Measurements from ENCODE around the gene SPDYE3.
"Not testable (repeated sequence)": the region's sequence is repeated elsewhere in the genome, so short reads cannot be mapped to it uniquely, and the experiment has no call there.

GRCh38 chr7:100352230-100352781, 44.8 kb downstream of the SPDYE3 start:
- TF ChIP-seq CTCF, POLR2A (IDR thresholded peaks at IDR 0.05): not testable (repeated sequence)

Measured in lower leg skin (tissue), 3 donors.